Activated CD8-positive, alpha-beta memory T cell treated with anti-CD3 and anti-CD28 coated beads for 48 hours (primary cell): ENCODE data around the gene PIK3C3.
A peak's percentile ranks its signal among the peaks of the same experiment; 100 is the strongest.

Source experiments
- DNase-seq, 3 experiments: peaks; one replicate each; pipeline ENCODE4 v3.0.0-alpha.2; 2020; ENCODE audit warnings: low read depth in 2 of 3, low spot score in 2 of 3

The PIK3C3 gene

DNA sequence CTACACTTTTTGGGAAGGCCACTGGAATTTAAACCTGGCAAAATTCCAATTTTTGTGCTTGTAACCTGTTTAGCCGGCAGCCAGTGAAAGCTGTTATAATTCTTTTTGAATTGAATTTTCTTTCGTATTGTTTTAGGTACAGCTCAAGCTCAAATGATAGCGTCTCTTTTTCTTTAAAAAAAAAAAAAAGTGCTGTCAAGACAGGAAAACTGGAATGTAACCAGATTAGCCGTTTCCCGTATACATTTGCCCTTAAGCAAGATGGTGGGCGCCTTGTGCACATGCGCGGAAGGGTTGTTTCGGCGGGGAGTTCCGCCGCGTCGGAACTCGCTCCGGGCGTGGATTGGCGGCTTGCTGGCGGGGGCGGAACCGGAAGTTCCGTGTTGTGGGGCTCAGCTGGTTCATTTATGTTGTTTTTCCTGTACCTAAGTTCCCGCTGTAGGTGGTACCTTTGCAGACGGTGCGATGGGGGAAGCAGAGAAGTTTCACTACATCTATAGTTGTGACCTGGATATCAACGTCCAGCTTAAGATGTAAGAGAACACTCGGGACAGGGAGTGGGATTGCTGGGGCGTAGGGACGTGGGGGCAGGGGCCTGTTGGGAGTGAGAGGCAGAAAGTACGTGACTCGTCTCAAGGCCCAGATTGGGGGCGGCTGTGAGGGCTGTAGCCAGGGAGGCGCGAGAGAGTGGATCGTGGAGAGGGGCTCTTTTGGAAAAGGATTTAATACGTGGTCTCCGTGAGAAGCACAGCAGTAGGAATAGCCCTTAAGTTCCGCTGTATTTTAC is at the start of gene PIK3C3:
TSS of gene PIK3C3 (plus strand) at position 408 of the 787 bp plus-strand sequence. CDS start at position 466, 58 bp downstream.
- DNase-seq = peak; percentile 75 to 95 (median 90)

DNA sequence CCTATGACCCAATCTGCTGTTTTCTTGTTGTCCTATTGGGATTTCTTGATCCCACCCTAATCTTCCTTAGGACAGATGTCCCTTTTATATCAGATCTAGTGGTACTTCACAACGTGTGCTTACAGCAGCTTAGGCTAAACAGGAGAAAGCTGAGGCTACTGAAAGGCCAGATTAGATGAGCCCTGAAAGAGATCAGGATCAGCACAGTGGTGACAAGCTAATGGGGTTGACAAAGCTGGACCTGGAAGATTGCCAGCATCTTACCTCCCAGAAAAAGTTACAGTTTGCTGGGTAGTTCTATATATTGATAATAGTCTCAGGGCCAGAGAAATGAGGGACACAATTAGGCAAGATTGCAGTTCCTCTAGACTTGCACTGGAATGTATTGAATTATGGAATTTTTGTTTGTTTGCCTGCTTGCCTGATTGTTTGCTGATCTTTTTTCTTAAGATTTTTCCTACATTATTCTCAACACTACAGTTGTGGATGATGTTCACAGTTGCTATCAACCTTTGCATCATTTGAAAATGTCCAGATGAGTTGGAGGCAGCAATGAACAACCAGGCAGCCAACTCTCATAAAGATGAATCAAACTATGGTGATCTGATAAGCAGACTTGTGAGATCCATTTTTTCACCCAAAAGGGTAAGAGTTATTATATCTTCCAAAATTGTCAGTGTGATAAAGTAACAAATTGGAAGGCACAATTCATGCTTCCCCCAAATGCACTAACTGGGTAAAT is 49.1 kb upstream of the PIK3C3 start:
- no peak for DNase-seq

DNA sequence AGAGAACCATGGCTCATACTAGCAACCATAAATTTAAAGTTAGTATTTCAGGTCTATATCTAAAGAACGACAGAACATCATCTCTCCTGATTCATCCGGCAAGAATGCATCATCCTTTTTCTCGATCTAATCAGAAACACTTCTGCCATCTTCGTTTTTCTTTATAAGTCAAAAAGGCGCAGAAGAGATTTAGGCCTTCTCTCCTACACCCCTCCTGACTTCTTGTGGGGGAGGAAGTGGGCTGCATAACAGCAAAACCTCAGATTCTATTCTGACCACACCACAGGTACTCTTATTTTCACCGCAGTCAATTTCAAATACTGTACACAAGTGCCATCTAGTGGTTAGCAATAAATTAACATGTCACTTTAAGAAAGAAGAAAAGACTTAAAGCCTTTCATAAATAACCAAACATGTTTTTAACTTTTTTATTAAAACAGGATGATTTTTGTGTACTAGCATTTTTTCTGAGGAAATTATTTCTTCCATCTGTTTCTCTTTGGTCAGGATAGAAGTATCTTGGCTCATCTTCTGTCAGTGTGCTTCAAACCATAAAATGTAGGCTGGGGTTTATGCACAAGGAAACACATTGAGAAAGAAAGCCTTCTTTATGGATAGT is 48.4 kb upstream of the PIK3C3 start:
- DNase-seq = no peak

DNA sequence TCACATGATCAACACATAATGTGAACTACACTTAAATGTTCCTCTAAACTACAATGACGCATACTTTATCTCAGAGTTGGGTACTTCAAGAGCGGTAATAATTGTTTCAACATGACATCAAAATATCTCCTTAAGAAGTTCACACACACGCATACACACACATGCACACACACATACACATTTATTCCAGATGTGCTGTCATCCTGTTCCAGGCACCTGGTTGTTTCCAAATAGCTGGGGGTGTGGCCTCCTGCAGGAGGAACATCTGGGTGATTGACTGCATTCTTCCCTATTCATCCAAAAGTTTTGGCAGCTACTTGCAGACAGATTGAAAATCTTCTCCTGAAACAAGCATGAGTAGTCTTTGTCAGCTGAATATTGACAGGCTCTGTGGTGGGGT is 37.9 kb upstream of the PIK3C3 start:
- no peak for DNase-seq

DNA sequence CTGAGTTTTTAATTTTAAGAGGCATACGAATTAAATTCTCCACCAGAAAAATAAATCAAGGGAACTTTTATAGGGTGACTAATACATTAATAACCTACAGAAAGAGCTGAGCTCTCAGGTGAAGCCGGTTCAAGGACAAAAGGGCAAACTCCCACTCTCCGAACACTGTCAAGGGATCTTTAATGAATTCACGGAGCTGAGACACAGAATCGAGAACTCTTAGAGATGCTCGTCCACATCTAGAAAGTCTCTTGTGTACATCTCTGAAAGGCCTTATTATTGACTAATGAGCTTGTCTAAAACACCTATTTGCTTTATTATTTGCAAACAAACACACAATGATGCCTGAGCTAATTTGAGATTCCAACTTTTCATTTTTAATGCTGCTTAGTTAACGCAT is 33.3 kb upstream of the PIK3C3 start:
- no peak for DNase-seq

DNA sequence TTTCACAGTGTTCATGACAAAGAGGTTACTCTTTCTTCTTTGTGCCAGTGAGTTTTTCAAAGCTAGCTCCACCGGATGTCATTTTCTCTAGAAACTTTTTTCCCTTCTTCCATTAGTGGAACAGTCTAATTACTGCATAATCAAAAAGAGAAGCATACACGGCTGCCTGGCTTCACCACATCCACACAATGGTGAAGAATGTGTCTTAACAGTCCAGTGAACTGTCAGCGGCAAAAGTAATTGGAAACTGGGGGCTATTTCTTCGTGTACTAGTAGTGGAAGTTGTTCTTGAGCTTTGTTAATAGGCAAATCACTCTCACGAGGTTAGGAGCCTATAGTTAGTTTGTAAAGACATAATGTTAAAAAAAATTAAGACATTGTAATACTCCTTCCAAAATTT is 32.9 kb upstream of the PIK3C3 start:
- DNase-seq = no peak

DNA sequence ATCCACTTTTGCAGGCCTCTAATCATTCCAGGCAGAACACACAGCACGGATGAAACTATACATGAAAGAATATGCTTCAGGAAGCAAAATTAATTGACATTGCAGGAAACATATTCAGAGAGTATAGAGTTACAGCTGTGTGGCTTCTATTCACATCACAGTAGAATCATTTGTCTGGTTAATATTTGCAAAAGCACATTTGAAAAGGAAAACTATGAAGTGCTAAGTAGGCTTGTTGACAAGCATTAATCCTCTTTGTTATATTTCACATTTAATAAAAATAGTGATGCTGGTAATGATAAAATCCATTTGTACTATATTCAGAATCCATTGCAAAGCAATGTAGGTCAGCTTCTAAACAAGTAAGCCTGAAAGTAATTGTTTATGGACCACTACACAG is 32.2 kb upstream of the PIK3C3 start:
- DNase-seq = no peak

DNA sequence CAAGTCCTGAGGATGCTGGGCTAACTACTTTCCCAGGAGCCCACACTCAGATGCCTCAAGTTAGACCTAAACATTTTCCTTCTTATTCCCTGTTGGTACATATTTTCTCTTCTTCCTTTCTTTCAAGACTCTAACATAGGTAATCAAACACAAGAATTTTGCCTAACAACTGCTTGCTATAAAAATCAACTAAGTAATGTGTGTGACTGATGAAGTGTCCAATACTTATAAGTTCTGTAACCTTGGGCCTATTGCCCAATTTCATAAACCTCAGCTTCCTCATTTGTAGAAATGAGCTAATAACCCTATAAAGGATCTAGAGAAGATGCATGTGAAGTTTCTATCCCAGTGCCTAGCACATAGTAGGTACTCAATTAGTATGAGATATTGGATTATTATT is 31.6 kb upstream of the PIK3C3 start:
- DNase-seq = no peak

DNA sequence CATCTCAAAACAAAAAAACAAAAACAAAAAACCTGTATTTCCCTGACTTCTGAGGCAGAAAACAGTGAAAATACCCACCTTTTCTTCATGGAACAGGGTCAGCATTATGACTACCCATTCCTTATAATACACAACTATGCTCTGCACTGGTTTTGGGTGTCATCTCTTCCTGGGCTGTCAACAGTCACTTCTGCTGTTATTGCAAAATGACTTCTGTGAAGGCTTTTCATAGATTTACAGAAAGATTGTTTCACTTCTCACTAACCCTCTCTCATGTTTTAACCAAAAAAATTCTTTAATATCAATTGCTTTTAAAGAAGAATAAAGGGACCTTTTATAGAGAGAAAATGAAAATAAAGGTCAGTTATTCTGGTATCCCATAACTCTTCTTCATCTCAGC is 26.5 kb upstream of the PIK3C3 start:
- DNase-seq = no peak

DNA sequence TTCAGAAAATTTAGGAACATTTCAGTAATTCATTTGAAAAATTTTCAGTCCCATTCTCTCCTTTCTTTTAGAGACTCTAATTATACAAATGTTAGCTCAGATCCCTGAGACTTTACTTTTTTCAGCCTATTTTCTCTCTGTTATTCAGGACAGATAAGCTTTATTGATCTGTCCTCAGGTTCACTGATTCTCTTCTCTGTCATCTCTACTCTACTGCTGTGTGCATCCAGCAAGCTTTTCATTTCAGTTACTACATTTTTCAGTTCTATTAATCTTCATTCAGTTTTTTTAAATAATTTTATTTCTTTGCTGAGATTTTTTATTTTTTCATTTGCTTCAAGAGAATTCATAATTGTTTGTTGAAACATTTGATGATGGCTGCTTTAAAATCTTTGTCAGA is 22.1 kb upstream of the PIK3C3 start:
- DNase-seq = no peak

DNA sequence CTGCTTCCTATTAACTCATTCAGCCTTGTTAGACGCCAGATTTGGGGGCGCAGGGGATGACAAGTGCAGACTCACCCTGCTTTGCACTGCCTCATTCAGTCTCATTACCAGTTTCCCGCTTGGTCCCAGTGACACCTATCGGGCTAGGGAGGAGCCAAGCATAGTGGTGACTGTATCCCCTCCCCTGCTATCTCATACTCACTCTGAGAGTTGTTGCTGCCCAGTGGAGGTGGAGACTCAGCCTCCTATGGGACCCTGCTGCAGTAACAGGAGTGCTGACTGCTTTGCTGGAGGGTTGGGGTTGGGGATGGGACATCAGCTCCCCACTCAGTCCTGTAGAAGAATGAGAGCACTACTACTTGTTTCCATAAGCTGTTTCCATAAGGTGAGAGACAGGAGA is 21.3 kb upstream of the PIK3C3 start:
- DNase-seq = no peak

DNA sequence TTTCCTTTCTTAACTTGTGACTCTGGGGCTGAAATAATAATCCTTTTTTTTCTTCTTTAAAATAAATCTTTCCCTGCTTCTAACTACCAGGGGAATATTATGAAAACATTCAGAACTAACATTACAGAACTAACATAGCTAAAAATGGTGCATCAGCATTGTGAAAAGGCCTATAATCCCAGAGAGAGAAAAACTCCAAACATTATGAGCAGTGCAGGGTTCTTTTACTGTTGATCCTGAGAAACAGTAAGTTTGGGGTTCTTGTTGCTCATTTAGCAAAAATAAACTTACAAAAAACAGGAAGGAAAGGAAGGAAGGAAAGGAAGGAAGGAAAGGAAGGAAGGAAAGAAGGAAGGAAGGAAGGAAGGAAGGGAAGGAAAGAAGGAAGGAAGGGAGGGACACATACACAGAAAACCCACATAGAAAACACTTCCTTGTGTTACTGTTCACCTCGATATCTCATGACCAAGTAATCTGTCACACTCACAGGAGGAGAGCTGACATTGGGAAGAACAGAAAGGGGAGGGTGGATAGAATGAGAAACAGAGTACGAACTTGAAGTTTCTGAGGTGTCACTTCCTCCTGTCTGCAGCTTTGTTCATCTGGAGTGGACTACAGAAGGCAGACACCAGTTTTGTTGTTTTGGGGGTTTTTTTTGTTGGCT is 18.4 kb upstream of the PIK3C3 start:
- no peak for DNase-seq

DNA sequence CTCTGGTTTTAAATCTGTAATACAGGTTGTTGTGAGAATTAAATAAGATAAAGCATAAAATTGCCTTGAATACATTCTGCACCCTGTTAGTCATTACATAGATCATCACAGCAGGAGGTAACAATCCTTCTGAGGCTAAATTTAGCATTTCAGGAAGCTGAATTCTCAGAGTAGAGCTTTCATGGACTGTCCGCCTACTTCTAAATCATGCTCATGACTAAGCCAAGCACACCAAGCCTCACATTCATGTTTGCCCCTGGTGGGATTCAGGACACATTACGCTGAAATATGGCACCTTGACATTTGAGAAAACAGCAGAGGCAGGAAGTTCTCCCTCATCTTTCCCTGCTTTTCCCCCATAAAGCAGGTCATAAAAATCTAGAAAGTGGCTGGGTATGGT is 16.6 kb upstream of the PIK3C3 start:
- DNase-seq = no peak

DNA sequence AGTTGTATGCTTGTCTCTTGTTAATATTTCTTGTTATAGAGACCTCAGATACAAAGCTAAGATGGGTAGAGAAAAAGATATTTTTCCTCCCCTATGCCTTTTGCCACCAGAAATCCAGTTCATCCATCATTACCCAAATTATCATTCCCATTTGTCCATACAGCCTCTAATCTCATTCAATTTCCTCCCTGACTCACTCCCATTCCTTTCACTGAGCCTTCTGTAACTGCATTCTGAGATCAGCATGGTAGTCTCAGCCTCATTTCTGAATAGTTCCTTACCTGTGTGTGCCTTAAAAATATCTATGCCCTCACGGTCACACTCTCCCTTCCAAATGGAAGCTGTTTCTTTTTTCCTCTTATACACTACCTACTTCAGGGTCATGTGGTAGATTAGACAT is 15.7 kb upstream of the PIK3C3 start:
- no peak for DNase-seq

DNA sequence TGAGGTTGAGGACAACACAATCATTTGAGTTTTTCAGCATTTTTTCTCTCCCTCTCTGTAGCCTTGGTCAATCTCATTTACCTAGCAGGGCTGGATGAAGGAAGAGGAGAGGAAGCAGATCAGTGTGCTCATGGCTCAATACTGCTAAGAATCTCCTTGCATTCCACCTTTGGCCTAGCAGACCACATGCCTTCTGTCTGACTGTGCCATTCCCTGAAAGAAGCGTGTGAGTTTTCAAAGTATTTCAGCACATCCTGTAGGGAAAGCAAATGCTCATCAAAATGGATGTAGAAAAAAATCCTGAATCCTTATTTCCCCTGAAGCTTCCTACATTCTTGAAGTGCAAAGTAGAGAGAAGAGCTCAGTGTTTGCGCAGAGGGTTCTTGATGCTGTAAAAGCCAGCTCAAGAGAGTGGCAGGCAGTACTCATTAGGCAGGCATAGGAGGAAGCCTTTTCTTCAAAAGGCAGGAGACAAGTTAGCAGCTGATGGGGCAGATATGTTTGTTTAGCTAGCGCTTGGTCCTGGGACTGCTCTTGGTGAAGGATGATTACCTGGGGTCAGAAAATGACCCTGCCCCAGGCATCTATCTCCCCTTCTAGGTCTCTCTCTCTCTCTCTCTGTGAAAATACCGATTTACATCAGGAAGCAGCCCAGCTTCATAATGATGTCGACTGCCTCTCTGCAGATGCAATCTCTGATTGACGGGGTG is 14.4 kb upstream of the PIK3C3 start:
- no peak for DNase-seq

DNA sequence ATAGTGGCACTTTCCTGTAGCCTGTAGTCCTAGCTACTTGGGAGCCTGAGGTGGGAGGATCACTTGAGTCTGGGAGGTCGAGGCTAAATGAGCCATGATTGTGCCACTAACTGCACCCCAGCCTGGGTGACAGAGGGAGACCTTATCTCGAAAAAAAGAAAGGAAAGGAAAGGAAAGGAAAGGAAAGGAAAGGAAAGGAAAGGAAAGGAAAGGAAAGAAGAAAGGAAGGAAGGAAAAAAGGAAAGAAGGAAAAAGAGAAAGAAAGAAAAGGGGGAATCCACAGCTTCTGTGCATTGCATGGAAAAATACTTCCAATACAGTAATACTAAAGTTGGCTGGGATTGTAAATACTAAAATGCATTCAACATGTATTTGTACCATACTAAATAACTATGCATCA is 12.8 kb upstream of the PIK3C3 start:
- no peak for DNase-seq

DNA sequence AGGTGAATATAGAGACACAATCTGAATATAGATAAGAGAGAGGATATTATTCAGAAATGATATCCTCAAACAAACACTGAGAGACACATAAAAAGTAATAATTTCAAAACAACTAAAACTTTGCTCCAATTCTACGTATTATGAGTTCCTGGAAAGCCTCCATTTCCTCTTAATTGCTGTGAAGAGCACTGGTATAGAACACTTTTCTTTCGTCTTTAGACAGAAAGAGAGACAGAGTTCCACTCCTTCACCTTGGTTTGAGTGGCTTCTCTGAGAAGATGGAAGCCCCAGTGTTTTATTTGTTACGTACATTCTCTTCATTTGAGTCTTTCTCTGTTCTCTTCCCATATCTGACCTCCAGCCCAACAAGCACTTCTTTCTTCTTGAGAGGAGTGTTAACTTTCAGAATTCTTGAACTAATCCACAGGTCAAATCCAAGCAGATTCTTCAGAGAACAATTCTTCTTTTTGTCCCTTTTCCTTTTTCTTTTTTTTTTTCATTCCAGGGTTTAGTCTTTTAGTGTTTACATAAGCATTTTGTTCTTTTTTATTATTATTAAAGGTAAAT is 6.4 kb upstream of the PIK3C3 start:
- DNase-seq = no peak

DNA sequence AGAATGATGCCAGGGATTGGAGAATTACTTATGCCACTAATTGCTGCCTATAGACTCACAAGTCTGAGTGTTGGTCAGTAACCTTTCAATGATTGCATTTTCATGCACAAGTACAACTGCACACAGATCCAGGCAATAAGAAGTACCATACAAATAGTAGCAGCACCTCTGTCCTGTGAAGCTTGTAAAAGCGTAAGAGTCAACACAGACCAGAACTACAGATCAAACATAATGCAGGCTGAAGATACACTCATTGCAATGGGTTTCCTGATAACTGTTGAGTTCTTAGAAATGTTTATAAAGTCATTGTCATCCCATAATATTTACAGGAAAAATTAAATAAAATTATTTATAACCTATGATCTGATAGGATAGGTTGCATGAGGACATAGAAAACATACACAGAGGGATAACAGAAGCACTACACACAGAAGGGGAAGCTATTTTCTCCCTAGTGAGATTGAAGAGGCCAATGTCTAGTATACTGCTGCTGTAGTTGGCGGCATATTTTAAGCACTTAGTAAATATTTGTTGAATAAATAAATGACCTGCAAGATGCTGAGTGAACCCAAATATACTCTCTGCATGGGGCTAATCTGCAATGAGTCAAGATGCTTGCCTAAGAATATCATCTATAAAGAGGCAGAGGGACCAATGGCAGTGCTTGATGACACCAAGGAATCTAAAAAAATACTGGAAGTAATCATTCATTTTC is 5.7 kb upstream of the PIK3C3 start:
- DNase-seq = no peak

DNA sequence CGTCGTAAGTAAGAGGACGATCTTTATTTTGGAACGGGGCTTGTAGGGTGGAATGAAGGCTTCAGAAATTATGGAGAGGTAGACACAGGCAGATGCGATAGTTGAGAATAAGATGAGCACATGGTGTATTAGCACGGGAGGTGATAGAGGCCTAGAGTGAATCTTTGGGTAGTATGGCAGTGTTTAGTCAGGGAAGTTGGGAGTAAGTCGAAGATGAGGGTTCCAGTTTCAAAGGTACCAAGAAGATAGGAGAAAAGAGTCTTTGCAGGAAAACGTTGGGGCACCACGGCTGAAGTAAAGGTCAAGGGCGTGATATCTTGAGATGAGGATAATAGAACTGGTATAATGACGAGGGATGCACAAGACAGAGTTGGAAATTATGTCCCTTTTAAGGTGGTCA is 654 bp downstream of the PIK3C3 start:
- no peak for DNase-seq

DNA sequence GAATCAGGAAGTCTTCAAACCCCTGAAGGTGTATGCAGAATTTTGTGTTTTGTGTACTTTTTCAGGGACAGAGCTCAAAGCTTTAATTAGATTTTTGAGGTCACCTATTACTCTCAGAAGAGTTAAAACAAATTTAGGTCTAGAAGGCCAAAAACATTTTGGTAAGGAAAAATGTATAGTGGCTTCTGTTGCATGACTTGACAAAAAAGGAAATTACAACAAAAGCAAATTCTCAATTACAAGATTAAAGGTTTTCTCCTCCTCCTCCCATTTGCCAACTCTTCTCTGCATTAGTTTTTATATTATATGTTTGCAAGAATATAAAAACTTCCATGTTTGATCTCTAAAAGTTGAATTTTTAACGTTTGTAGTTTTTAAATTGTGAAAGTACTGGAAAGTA is 4.0 kb downstream of the PIK3C3 start:
- no peak for DNase-seq
